ENCODE data around the gene MFSD11.
"Not testable (repeated sequence)": the region's sequence is repeated elsewhere in the genome, so short reads cannot be mapped to it uniquely, and the experiment has no call there.

Gene MFSD11

DNA sequence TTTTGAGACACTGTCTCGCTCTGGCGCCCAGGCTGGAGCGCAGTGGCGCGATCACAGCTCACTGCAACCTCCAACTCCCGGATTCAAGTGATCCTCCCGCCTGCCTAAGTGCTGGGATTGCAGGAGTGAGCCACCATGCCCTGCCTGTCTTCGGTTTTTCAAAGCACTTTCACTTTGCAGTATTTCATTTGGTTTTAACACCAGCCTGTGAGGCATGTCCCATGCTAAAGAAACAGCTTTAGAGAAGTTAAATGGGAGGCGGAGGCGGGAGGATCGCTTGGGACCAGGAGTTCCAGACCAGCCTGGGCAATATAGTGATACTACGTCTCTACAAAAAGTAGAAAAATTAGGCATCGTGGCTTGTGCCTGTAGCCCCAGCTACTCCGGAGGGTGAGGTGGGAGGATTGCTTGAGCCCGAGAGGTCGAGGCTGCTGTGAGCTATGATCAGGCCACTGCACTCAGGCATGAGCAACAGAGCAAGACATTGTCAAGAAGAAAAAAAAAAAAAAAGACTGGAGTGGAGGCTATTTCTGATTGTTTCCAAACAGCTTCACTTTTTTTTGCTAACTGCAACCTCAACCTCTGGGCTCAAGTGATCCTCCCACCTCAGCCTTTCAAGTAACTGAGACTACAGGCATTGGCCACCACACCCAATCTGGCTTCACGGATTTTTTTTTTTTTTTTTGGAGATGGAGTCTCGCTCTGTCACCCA lies 10.0 kb upstream of the MFSD11 start:
- no peak for DNase-seq

- not testable (repeated sequence) for DNase-seq
Measured at GRCh38 chr17:76731800-76732733, 5.9 kb upstream of the MFSD11 start.

GRCh38 chr17:76732734-76733617 lies 4.9 kb upstream of the MFSD11 start:
- DNase-seq = no peak

- no peak for DNase-seq
Measured at GRCh38 chr17:76733618-76733957, 4.3 kb upstream of the MFSD11 start.

DNA sequence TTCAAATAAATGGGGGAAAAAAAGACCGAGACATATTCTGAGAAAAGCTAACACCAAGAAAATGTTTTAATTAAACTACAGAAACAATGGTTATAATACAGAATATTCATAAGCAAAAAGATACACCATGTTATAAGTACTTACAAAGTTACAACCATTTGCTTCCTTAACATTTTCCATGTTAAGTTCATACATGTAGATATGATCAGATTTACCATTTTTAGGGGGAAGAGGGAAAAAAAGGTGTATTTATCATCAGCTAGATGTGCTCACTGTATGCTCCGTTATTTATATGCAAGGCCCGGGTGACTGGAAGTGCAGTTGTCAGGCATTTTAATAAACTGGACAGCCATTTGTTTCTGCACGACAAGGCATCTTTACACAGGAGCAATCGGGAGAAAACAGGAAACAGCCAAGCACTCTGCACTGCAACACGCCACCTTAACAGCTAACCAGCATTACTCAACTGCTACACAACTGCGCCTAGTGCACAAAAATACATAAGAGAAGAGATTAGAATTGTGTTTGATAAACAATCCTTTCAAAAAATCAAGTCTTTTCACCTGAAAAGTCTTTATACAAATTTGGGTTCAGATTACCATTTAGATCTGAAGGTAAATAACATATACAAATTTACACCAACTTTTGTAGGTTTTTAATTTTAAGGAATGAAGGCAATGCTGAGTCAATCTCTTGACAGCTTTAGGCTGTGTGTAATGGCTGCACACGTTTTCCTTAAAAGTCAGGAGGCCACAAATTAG lies 3.7 kb upstream of the MFSD11 start:
- peak in 1 of 2 donors; percentile 14 for DNase-seq

GRCh38 chr17:76735006-76735405 lies 2.9 kb upstream of the MFSD11 start:
- DNase-seq = peak in 1 of 2 donors; percentile 15

GRCh38 chr17:76735586-76736348 lies 2.2 kb upstream of the MFSD11 start:
- no peak for DNase-seq

DNA sequence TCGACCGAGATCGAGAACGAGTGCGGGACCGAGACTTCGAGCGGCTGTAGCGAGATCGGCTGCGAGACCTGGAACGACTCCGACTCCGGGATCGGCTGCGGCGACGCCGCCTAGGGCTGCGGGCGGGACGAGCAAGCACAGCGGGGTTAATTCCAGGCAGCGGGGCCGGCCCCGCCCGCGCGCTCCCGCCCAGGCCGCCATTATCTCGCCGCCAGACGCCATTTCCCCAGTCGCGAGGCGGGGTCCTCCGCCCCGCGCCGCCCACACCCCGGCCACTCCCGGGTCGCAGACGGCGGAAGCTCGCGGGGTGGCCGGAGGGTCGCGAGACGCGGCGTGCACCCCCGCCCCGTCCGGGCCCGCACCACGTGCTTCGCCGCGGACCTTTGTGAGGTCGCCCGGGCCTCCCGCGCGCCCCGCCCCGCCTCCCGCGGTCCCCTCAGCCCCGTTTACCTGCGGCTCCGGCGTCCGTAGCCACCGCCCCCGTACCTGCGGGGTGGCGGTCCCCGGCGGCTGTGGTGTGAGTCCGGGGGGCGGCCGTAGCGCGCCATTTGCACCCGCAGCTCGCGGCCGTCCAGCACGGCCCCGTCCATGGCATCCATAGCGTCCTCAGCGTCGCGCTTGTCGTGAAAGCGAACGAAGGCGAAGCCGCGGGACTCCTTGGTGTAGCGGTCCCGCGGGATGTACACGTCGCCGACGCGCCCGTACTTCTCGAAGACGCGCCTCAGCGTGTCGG lies 1.4 kb upstream of the MFSD11 start:
- DNase-seq = peak; percentile 14 to 56

DNA sequence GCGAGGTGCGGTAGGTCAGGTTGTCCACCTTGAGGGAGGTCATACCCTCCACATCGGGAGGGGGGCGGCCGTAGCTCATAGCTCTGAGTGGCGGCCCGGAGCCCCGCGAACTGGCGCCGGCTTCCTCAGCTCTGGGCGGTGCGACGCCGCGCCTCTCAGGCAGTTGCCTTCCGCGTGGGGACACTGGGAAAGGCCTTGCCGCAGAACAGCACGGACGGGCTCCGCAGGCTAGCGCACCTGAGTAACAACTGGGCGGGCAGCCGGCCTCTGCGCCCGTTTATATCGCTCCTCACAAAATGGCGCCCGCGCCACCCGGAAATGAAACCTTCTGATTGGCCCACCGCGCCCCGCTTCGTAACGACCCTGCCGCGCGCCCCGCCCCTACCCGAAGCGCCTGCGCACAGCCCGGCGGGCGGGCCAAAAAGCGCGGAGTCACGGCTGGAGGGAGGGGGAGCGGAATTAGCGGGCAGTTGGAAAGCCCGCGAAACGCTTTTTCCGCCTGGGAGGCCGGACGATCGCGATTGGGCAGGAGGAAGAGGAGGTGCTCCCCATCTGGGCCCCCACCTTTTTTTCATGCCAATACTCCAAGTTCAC lies 740 bp upstream of the MFSD11 start, which contains the start of gene SRSF2:
SRSF2 (minus strand) TSS at position 250 of the 594 bp plus-strand sequence; CDS start at position 79, 171 bp downstream.
- DNase-seq = peak; percentile 99 to 100

- no peak for DNase-seq
Measured at GRCh38 chr17:76738468-76738850, 540 bp downstream of the MFSD11 start.

DNA sequence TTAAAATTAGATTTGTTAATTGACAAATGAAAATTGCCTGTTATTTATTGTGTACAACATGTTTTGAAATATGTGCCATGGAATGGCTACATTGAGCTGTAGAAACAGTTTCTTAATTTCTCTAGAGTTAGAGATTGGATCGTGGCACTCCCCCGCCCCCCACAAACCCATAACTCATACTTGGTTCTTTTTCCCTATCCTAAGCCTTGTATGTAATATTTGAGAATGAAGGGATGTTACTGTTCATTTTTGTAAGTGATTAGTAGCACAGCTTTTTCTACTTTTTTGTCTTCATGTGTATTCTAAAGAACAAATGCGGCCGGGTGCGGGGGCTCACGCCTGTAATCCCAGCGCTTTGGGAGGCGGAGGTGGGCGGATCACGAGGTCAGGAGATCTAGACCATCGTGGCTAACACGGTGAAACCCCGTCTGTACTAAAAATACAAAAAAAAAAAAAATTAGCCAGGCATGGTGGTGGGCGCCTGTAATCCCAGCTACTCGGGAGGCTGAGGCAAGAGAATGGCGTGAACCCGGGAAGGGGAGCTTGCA lies 1.7 kb downstream of the MFSD11 start:
- not testable (repeated sequence) for DNase-seq

DNA sequence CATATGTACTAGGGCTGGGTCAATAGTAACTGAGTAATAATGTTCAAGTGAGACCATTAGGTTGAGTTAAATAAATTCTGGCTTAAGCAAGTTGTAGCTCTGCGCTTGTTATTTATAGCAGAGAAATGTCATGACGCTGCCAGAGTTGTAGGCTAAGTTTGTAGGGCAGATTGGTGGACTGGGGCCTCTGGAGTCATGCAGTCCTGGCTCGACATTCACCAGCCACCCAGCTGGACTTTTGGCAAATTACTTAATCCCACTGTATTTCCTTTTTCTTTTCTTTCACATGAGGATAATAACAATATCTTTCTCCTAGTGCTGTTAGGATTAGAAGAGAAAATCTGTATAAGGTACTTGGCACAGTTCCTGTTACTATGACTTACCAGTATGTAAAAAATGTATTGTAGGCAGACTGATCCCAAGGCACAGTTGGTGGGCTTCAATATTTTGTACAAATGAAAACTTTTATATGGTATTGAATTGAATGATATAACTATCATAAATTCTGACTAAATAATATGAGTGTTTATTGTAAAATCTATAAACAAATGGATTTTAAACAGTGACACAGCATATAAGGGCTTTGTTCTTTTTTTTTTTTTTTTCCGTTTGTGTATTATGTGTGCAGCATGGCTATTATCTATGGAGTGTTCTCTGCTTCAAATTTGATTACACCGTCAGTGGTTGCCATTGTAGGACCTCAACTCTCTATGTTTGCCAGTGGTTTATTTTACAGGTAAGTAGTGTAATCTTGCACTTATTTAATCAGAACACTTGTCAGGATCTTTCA lies 2.6 kb downstream of the MFSD11 start:
- no peak for DNase-seq

DNA sequence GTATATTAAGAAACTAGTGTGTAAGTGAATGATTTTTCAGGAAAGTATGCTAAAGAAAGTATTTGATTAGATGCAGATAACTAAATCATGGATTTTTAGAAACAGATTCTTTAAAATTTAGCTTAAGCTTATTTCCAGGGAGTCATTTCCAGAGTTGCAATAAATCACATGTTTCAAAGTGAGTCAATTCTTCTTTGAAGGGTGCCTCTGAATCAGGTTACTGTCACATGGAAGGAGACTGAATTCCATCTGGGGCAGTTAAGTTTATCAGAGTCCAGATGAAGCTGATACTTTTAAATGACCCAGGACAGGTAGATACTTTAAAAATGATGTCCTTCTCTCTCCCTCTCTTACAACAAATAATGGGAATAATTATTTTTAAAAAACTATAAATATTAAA lies 5.0 kb downstream of the MFSD11 start:
- DNase-seq = no peak

GRCh38 chr17:76744747-76745146 lies 6.8 kb downstream of the MFSD11 start:
- no peak for DNase-seq

DNA sequence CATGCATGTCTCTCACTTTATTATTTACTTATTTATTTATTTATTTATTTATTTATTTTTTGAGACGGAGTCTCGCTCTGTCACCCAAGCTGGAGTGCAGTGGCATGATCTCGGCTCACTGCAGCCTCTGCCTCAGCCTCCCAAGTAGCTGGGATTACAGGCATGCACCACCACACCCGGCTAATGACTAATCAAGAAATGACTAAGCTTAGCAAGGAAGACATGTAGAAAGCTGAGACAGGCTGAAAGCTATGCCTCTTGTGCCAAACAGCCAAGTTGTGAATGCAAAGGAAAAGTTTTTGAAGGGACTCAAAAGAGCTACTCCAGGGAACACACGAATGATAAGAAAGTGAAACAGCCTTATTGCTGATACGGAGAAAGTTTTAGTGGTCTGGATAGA lies 7.9 kb downstream of the MFSD11 start:
- DNase-seq = not testable (repeated sequence)

- no peak for DNase-seq
Measured at GRCh38 chr17:76747716-76748363, 9.9 kb downstream of the MFSD11 start.

DNA sequence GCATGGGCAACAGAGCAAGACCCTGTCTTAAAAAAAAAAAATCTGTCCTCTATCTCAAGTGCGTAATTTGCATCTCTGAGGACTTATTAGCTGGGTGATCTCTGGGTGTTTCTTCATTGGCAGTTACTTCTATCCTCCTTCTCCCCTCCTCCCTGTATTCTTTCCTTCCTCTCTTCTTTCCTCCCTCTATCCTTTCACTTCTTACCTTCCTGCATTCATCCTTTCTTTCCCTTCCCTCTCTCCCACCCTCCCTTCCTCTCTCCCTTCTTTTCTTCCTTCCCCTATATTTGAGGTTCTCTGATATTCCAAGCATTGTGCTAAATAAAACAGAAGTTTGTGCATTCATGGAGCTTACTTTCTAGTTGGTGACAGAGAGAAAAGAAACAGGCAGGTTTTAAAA lies 10.7 kb downstream of the MFSD11 start:
- DNase-seq = no peak

- DNase-seq = no peak
Measured at GRCh38 chr17:76751416-76751993, 13.6 kb downstream of the MFSD11 start.

All from bone marrow (tissue), 2 donors.